GOT3 (cell line): Measurements from ENCODE around the gene NFYA.

Experiments
- DNase-seq: peaks from one replicate; lab custom pipeline; 2025; ENCODE audit warnings: mixed read lengths; lab: John Stamatoyannopoulos, UW

The NFYA gene

DNA sequence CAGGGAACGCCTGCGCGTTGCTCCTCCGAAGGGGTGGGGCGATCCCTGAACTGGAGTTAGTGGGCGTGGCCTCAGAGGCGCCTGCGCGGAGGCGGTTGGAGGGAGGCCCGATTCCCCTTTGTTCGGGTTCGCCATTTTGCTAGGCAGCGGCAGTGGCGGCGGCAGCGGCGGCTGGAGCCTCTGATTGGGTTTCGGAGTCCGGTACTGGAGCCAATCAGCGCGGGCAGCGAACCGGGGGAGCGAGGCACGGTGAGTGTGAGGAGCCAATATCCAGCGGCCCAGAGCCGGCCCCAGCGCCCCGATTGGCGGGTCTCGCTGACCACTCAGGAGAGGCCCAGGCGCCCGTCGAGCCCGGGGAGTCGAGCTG is at the start of gene NFYA:
Gene NFYA, plus strand, starts transcription at position 139 of the 367 bp plus-strand sequence. CDS start 6,116 bp downstream, outside the sequence.
- peak; percentile 100 for DNase-seq

DNA sequence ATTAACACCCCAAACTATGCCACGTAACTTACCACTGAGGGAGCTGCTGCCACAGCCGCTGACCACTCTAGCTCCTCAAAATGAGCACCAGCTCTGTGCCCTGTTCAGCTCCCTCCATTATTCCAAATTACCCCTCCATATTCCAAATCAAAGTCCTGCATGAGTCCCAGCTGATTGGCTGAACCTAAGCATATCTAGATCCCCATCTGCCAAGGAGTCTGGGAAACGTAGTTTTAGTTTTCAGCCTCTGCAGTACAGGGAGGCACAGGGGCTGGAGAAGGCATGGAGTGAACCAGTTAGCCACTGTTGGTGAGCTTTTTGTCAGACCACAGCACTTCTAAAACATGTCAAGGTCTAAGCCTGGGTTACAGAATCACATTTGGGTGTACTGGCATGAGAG is 49.7 kb upstream of the NFYA start:
- no peak for DNase-seq

- DNase-seq, result no peak
Observed at GRCh38 chr6:41025966-41026530, 46.7 kb upstream of the NFYA start.

- no peak for DNase-seq
Observed at GRCh38 chr6:41027241-41027640, 45.5 kb upstream of the NFYA start.

DNA sequence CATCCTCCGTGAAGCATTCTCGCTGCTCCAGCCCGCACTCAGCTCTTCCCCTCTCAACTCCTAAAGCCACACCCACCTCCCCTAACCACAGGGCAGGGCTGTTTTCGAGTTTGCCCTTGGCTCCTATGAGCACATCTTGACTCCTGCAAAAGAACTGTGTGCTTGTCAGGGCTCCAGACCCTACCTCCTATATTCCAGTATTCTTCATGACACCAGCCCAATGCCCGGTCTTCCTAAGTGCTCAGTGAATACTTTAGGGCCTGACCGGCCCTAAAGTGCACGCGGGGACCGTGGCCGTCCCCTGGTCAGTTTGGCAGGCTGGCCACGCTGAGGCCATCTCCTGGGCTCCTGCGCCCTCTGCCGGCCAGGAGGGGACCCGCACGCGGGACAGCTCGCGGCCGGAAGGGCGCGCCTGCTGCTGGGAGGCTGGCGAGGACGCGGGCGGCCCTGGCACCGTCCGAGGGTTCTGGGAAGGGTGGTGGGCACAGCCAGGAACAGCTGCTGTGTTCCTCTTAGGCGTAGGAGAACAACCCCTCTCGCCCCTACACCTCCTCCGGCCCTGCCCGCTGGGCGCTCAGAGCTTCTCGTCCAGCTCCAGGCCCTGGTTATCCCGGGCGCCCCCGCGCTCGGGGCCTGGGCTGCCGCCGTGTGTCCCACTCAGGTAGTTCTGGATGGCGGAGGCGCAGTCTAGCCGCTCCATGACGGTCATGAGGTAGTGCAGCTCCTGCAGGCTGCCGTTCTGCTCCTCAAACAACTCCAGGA is 44.8 kb upstream of the NFYA start:
- DNase-seq, result peak; percentile 47

- DNase-seq, result no peak
Observed at GRCh38 chr6:41028561-41029412, 44.0 kb upstream of the NFYA start.

GRCh38 chr6:41032830-41033229 is 39.9 kb upstream of the NFYA start:
- no peak for DNase-seq

- no peak for DNase-seq
Observed at GRCh38 chr6:41033776-41034175, 39.0 kb upstream of the NFYA start.

GRCh38 chr6:41036186-41036585 is 36.6 kb upstream of the NFYA start:
- no peak for DNase-seq

DNA sequence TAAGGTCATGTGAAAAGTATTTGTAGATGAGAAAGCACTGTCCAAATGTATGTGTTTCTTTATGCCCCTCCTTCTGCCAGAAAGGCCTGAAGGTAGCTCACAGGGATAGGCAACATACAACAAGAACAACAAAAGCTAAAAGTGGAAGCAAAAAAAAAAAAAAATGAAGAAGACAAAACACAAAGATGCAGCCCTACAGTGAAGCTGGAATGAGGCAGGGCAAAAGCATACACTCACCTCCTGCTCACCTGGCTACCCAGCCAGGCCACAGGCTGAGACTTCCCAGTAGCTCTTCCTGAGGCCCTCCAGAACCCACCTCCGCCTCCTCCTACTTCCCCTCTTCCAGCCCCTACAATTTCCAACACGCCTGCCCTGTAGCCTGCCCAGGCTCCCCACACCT is 36.2 kb upstream of the NFYA start:
- DNase-seq, result no peak

DNA sequence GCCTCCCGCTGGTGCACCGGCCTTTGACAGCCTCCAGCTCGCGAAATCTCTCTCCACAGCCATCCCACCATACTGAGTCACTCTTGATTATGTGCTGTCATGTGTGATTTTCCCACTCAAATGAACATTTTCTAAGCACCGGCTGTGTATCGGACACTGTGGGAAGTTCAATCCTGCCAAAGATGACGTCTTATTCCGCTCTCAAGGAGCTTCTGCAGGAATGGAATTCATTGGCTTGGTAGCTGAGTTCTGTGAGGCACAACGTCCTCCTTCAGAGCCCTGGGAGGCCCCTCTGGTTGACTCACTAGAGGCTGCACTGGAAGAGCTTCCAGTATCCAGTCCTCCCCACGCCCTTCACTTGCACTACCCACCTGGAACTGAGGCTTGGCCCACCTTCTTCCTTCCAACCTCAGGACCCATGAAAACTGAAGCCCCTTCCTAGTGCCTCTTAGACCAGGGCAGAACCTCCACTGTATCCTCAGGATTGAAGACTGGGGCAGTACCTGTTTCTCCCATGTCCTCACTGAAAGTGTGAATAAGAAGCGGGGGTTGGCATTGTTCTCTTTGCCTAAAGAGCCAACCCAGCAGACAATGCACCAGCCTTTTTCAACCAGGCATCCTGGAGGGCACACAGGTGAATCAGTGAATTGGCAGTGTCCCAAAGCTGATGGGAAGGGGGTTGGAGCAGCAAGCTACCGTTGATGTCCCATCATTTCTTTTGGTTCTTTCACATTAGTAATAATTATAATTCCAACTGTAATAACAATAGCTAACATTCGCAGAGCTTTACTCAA is 35.5 kb upstream of the NFYA start:
- no peak for DNase-seq

- DNase-seq, result no peak
Observed at GRCh38 chr6:41038205-41038604, 34.6 kb upstream of the NFYA start.

GRCh38 chr6:41039060-41039998 is 33.4 kb upstream of the NFYA start, which contains the start of gene UNC5CL:
UNC5CL (minus strand) TSS chr6:41039221; CDS start chr6:41035074, 4,147 bp downstream.
- no peak for DNase-seq

- DNase-seq, result no peak
Observed at GRCh38 chr6:41040101-41040939, 32.5 kb upstream of the NFYA start.

GRCh38 chr6:41040940-41041536 is 31.7 kb upstream of the NFYA start:
- DNase-seq, result no peak

GRCh38 chr6:41042226-41043055 is 30.3 kb upstream of the NFYA start, which contains the start of gene TSPO2:
TSPO2 (plus strand) TSS chr6:41042467; CDS start chr6:41042986, 519 bp downstream.
- DNase-seq, result no peak

DNA sequence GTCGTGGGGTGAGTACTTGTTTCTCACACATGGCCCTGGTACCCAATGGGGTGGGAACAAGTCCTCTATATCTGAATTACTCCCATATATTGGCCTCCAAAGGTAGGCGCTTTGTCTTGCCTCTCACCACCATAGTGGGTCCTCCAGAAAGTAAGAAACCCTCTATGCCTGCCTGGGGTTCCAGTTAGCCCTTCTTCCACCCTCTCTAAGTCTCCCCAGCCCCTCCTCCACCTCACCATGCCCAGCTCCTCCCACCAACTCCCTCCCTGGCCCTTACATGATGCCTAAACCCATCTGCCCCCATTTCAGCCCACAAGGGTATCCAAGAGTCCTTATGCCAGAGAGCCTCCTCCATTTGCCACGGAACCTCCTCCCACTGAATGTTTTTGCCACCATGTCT is 29.6 kb upstream of the NFYA start:
- DNase-seq, result no peak

- DNase-seq, result no peak
Observed at GRCh38 chr6:41045664-41046063, 27.1 kb upstream of the NFYA start.
